Measurements from ENCODE around the gene KRTAP5-3.

DNA sequence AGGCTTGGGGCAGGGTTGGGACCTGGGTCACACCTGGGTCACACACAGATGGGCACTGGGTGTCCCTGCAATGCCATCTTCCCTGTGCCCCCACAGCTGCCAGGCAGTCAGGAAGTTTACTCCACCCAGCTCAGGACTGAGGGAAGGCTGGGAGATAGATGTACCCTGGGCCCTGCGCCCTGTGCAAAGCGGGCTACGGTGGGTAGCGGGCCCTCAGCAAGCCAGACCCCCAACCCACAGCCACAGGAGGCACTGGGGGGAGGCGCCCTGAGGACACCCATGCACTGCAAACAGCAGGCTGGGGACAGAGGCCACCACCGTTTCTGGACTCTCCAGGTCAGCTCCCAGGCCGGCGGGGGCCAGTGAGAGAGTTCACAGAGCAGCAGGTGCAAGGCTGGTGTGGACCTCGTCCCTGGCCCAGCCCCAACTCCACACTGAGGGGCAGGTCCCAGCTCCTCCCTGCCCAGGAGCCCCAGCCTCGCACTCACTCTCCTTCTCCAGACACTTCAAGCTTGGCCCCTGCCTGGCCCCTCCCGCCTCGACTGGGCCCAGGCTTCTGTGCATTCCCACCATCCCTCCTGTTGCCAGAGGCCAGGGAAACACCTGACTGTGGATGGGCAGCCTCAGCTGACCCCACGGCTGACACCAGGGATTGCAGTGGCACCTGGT is 41.1 kb downstream of the KRTAP5-3 start:
- TF ChIP-seq POLR2AphosphoS5 (IDR thresholded peaks at IDR 0.05; ENCODE audit: low read depth, low read length) (no peak), SIN3A (IDR thresholded peaks at IDR 0.05; ENCODE audit: borderline replicate concordance, insufficient read depth, low read length) (no peak), TAF1 (IDR thresholded peaks at IDR 0.05; ENCODE audit: borderline replicate concordance, insufficient read depth, low read length) (no peak)
- TF ChIP-seq, protein P1, sequence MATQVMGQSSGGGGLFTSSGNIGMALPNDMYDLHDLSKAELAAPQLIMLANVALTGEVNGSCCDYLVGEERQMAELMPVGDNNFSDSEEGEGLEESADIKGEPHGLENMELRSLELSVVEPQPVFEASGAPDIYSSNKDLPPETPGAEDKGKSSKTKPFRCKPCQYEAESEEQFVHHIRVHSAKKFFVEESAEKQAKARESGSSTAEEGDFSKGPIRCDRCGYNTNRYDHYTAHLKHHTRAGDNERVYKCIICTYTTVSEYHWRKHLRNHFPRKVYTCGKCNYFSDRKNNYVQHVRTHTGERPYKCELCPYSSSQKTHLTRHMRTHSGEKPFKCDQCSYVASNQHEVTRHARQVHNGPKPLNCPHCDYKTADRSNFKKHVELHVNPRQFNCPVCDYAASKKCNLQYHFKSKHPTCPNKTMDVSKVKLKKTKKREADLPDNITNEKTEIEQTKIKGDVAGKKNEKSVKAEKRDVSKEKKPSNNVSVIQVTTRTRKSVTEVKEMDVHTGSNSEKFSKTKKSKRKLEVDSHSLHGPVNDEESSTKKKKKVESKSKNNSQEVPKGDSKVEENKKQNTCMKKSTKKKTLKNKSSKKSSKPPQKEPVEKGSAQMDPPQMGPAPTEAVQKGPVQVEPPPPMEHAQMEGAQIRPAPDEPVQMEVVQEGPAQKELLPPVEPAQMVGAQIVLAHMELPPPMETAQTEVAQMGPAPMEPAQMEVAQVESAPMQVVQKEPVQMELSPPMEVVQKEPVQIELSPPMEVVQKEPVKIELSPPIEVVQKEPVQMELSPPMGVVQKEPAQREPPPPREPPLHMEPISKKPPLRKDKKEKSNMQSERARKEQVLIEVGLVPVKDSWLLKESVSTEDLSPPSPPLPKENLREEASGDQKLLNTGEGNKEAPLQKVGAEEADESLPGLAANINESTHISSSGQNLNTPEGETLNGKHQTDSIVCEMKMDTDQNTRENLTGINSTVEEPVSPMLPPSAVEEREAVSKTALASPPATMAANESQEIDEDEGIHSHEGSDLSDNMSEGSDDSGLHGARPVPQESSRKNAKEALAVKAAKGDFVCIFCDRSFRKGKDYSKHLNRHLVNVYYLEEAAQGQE (IDR thresholded peaks at IDR 0.05; ENCODE audit: insufficient read depth in 1 of 2, low read depth in 2 of 2, low read length in 2 of 2), result no peak
